Islet of Langerhans (tissue), 1 donor: Measurements from ENCODE around the gene MYO1F.

Source experiments
- FAIRE-seq: peaks from one replicate; lab custom pipeline; 2011; peaks lifted over from hg19 to GRCh38; lab: Jason Lieb, UNC

Gene MYO1F

DNA sequence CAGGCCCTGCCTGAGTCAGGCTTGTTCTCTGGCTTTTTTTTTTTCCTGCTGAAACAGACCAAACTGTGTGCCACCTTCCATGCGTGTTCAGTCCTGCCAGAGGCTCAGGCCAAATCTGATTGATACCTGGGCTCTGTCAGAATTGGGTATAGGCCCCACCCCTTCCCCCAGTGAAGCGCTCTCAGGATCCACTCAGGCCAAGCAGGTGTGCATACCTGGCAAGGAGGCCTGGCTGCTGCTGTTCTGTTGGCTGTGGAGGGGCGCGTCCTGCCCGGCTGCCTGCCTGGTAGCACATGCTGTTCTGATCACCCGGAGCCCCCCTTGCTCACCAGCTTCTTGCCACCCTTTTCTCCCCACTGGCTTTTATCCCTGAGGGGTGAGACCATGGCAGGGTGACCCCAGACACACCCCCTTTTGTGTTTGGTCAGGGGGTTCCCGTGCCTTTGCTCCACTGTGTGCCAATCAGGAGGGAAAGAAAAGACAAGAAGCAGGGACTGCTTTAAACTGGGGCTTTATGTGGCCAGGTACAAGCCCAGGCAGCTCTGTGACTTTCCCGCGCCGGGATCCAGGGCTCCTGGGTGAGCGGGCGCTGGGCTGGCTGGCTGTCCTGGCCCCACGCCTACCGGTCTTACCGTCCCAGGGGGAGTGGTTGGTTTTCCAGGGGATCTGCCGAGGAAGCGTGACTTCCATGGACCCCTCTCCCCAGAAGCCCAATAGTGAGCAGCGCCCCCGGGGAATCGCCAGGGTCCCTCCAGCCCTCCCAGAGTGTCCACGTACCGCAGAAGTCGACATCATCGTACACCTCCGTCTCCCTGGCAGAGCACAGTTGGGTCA is 87.5 kb downstream of the MYO1F start:
- FAIRE-seq: no peak

DNA sequence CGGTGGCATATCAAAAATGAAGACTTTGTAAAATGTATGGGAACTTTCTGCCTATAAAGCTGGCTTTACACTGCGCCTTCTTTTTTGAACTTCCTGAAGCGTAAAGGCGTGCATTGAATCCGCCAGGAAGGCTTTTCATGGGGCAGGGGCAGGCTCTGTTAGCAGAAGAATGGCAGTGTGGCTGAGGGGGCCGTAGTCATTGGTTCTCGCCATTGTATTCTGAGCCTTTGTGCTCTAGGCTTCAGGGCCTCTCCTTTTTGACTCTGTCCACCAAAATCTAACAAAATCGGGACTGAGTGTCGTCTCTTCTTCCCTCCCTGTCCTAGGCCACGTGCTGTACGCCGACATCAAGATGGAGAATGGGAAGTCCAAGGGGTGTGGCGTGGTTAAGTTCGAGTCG is 88.9 kb downstream of the MYO1F start:
- no peak for FAIRE-seq

DNA sequence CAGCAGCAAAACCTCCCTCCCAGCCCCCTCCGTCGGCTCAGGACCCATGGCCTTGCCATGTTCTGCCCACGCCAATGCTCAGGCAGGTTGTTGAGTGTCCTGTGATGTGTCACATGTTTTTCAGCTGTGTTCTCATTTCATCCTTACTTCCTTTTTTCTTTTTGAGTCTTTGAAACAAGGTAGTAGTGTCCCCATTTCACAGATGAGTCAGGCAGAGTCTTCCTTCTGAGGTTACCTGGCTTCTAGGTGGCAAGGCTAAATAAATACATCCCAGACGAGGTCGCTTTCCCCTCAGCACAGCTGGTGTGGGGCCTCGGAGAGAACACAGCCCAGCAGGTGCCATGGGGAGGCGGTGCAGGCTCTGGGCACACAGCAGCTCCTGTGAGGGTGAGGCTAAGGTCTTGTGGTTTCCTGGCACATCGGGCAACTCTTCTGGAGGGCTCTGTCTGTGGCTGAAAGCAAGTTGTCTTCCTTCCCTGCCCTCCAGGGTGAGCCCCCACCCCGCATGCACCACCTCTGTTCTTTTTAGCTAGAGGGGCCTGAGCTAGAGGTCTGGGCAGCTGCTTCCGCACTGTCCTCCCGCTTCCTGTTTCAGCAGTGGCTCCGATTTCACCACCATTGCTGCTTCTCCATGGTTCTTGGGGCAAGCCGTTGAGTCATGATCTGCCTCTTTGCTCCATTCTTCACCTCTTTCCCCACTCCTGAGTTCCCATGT is 89.9 kb downstream of the MYO1F start:
- FAIRE-seq: no peak

DNA sequence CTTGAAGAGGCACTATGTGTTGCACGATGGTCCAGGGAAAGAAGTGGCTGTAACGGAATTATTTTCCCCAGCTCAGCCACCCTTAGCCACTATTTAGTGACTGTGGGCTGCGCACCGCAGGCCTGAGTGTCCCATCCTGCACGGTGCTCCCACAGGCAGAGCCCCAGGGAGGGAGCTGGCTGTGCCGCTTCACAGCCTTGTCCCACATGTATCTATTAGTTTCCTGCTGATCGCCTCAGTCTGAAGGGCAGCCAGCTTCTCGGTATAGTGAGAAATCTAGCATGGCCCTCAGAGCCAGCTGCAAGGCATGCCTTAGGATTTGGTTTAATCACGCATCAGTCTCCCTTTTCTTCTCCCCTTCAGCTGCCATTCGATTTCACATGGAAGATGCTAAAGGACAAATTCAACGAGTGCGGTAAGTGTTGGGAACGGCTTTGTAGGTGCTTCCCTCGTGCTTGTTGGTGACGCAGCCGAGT is 90.5 kb downstream of the MYO1F start:
- no peak for FAIRE-seq

DNA sequence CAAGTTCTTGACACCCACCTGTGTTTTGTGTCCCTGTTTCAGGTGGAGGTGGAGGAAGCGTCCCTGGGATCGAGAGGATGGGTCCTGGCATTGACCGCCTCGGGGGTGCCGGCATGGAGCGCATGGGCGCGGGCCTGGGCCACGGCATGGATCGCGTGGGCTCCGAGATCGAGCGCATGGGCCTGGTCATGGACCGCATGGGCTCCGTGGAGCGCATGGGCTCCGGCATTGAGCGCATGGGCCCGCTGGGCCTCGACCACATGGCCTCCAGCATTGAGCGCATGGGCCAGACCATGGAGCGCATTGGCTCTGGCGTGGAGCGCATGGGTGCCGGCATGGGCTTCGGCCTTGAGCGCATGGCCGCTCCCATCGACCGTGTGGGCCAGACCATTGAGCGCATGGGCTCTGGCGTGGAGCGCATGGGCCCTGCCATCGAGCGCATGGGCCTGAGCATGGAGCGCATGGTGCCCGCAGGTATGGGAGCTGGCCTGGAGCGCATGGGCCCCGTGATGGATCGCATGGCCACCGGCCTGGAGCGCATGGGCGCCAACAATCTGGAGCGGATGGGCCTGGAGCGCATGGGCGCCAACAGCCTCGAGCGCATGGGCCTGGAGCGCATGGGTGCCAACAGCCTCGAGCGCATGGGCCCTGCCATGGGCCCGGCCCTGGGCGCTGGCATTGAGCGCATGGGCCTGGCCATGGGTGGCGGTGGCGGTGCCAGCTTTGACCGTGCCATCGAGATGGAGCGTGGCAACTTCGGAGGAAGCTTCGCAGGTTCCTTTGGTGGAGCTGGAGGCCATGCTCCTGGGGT is 91.5 kb downstream of the MYO1F start:
- no peak for FAIRE-seq

DNA sequence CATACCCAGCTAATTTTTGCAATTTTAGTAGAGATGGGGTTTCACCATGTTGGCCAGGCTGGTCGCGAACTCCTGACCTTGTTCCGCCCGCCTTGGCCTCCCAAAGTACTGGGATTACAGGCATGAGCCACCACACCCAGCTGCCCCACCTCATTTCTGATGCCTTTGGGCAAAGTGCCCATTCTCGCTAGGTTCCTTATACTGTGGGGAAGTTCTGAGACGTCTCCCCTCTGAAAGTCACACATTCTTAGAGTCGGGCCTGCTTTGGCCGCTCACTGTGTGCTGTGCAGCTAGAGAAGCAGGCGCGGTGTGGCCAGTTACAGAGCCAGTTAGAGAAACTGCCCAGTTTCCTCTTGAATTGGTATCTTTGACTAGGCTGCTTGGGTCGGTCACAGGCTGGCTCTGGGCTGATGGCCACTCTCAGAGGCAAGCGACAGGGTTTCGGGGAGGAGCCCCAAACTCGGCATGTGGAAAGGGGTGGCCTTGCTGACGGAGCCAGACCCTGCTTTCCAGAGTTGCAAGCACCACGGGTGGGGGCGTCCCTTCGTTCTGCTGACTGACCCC is 92.8 kb downstream of the MYO1F start:
- FAIRE-seq: no peak

DNA sequence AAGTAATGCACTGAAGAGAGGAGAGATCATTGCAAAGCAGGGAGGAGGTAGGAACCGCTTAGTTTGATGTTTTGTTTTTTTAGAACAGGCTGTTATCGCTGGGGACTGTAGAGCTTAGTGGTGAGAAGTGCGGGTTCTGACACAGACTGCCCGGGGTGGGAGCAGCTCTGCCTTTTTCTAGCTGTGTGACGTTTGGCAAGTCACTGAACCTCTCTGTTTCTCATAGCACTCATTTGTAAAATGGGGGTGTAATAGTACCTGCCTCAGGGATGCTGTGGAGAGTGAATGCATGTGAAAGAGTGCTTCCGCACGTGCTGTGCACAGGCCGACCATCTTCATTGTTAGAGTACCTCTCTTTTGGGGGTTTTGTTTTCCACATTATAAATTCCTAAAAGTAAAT is 94.1 kb downstream of the MYO1F start:
- FAIRE-seq: no peak

DNA sequence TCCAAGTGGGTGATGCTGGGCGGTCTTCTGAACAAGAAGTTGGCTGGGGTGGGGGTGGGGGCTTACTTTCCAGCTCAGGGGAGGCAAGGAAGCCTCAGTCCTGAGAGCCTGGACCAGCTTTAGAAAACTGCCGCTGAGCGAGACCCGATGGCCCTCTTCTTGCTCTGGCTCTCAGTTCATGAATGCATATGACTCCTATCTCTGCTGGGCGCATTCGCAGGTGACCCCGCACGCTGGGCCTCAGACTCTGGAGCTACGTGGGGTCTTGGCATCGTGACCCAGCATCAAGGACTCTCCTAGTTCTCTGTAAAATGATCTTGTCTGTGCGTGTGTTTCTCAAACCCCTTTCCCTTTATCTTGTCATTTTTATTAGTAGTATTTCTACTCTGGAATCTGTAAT is 94.5 kb downstream of the MYO1F start:
- FAIRE-seq: no peak

DNA sequence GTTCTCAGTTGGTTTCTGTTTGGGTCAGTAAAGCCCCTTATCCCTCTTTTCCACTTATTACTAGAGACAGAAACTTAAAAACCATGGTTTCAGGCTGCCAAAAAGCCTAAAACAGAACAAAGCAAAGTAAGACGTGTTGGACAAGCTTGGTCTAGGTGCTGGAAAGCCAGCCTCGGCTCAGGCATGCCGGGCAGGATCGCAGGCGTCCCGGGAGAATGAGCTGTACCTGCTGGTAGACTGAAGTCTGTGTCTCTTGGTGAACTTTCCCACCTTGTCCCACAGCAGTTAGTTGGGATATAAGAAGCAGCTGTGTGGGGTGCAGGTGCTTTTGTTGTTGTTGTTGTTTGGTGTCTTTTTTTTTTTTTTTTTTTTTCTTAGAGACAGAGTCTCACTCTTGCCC is 95.6 kb downstream of the MYO1F start:
- no peak for FAIRE-seq

DNA sequence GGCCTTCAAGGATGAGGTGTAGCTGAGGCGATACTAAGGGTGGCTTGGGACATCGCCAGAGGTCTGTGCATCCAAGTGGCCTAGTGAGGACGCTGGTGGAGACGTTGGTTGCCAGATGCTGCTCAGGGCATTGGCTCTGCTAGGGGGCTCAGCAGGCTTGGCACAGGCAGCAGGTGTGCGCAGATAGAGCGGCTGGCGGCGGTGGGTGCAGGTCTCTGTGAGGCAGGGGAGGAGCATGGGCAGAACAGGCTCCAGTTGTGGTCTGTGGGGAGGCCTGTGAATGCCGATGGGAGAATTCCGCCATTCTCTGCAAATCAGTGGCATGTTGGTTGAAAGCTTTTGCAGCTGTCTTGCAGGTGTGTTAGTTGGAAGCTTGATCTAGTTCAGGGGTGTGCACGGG is 96.0 kb downstream of the MYO1F start:
- FAIRE-seq: no peak

DNA sequence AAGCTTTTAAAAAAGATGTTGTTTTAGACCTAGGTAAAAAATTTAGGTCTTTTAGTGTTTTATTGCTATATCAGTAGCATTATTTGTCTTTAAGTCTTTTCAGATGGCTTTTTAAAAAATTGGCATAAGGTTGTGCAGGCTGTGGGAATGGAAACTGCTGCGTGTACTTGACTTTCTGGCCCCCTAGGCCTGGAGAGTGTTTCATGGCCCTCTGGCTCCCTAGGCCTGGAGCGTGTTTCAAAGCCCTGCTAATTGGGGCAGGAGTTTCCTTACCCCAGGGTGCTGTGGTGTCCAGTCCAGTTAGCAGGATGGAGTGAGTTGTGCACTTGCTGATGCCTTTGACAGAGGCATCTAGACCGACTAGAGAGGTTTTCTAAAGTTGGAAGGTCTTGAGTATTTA is 98.6 kb downstream of the MYO1F start:
- FAIRE-seq: no peak

DNA sequence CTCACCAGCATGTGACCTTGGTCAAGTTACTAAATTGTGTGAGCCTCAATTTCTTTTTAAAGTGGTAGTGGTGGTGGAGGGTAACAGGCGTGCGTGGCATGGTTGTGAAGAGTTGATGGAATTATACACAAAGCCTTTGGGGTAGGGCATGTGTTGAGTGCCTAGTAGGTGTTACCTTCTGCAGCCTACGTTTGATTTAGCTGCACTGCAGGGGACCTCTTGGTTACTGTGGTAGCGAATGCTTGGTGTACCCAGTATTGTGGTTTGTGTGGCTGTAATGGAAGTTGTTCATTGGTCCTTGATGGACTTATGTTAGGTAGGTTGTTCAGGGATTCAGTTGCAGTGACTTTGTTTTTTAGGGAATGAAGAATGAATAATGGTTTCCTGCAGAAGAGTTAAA is 99.4 kb downstream of the MYO1F start:
- no peak for FAIRE-seq

DNA sequence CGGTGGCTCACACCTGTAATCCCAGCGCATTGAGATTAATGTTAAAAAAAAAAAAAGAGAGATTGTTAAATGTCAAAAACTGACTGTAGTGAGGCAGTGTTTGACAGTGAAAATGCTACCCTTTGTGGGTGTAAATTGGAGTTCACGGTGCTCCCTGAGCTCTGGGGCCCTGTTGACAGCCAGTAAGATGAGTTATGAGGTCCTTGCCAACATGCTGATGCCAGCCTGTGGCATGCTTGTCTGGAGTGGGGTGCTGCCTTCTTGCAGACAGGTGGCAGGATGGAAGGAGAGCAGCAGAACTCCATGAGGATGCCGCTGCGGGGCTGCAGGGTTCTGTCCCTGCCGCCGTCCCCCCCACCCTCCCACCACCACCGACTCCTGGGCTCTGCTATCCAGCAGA is 100.7 kb downstream of the MYO1F start:
- no peak for FAIRE-seq

DNA sequence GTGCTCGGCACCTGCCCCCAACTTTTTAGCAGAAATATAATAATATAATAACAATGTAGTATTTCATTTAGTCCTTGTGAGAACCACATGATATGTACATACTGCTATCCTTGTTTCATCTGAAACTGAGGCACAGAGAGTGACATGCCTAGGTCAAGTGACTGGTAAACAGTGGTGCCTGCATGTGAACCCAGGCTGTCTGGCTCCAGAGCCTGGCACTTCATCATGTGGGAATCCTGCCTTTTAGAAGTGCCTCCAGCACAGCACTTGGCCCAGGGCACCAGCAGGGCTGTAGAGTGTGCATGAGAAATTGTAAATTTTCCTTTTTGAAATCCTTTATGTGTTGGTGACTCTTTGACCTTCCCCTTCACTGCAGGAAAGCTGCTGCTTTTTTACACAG is 102.2 kb downstream of the MYO1F start:
- no peak for FAIRE-seq

DNA sequence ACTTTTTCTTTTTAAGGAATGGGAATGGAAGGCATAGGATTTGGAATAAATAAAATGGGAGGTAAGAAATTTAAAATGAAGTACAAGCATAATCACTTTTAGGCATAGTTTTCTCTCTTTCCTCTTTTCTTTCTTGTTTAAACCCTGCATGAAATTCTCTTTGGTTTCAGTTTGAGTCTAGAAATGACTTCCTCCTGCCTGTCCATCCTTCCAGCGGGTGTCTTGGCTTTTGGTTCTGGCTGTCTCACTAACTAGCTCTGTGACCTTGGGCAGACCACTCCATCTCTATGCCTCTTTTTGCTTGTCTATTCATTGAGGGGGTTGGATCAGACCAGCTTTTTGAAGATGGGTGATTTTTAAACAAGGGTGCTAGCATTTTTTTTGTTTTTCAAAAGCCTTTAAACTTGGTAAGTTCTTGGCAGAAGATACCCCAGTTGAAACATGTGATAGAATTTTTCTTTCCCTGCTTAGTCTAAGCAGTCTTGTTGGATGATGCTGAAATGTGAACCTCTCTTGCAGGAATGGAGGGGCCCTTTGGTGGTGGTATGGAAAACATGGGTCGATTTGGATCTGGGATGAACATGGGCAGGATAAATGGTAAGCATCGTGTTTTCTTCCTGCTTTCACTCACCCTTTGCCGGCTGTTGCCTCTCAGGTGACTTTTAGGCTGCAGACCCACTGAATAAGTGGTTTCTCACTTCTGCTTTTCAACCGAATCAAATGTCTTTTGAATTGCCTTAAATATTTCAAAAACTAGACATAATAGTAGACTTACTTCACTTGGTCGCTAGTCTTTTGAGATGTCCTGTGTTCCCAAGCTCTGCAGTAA is 103.4 kb downstream of the MYO1F start:
- FAIRE-seq: no peak
